ENCODE results near the gene TAX1BP1. TPM values are rescaled to one million over a fixed set of nuclear protein-coding genes. Genes with fewer than 3 reads are reported as not detected.

TAX1BP1 gene
- total RNA-seq, 1 donor from 2014 or later, result 88.6 TPM

GRCh38 chr7:27869056-27869455 lies 129.1 kb downstream of the TAX1BP1 start:
- DNase-seq (ENCODE audit: low spot score), result no peak
- H3K4me3 Mint-ChIP-seq, result no peak overlapping the region
- H3K36me3 Mint-ChIP-seq (ENCODE audit: low read depth), result no peaks in the 10 kb centered on the region
- H3K27ac Mint-ChIP-seq, result no peak overlapping the region
- H3K4me1 Mint-ChIP-seq (ENCODE audit: low read depth), result peaks cover 14% of the 10 kb centered on the region
- intact Hi-C loops (cut with micrococcal nuclease), result no loop called here
- H3K27me3 Mint-ChIP-seq (ENCODE audit: insufficient read depth), result no peaks in the 10 kb centered on the region
- no peaks in the 10 kb centered on the region for H3K9me3 Mint-ChIP-seq

- H3K27ac Mint-ChIP-seq, result no peak overlapping the region
- no peaks in the 10 kb centered on the region for H3K9me3 Mint-ChIP-seq
- intact Hi-C loops (cut with micrococcal nuclease), result no loop called here
Observed at GRCh38 chr7:27870595-27870994, 130.6 kb downstream of the TAX1BP1 start.

DNA sequence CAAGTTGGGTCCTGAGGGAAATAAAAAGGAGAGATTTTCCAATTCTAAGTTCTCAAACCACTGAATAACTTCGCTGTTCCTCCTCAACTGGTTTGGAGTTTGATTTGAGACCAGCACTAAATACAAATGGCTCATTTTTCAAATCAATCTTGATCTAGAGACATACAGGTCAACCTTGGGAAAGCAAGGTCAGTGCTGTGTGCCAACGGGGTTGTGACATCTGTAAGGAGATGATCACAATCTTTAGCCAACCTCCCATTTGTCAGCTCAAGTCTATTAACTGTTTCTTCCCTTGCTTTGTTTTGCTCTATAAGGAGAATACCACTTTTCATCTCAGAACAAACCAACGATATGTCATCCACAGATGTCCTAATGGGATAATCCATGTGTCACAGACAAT lies 131.1 kb downstream of the TAX1BP1 start:
- peaks cover under 1% of the 10 kb centered on the region for H3K27me3 Mint-ChIP-seq (ENCODE audit: insufficient read depth)
- H3K36me3 Mint-ChIP-seq (ENCODE audit: low read depth), result no peaks in the 10 kb centered on the region
- H3K4me3 Mint-ChIP-seq, result no peak overlapping the region
- H3K27ac Mint-ChIP-seq, result no peak overlapping the region
- peaks cover 12% of the 10 kb centered on the region for H3K4me1 Mint-ChIP-seq (ENCODE audit: low read depth)
- intact Hi-C loops (cut with micrococcal nuclease), result no loop called here
- DNase-seq (ENCODE audit: low spot score), result no peak
- H3K9me3 Mint-ChIP-seq, result no peaks in the 10 kb centered on the region

More at GRCh38 chr7:27870595-27870994, 130.6 kb downstream of the TAX1BP1 start:
- H3K27me3 Mint-ChIP-seq (ENCODE audit: insufficient read depth), result no peaks in the 10 kb centered on the region
- peaks cover 14% of the 10 kb centered on the region for H3K4me1 Mint-ChIP-seq (ENCODE audit: low read depth)
- H3K4me3 Mint-ChIP-seq, result no peak overlapping the region
- no peaks in the 10 kb centered on the region for H3K36me3 Mint-ChIP-seq (ENCODE audit: low read depth)
- no peak for DNase-seq (ENCODE audit: low spot score)

GRCh38 chr7:27871866-27872265 lies 131.9 kb downstream of the TAX1BP1 start:
- H3K9me3 Mint-ChIP-seq, result no peaks in the 10 kb centered on the region
- H3K4me1 Mint-ChIP-seq (ENCODE audit: low read depth), result peaks cover 4% of the 10 kb centered on the region
- H3K4me3 Mint-ChIP-seq, result no peak overlapping the region
- intact Hi-C loops (cut with micrococcal nuclease), result no loop called here
- DNase-seq (ENCODE audit: low spot score), result no peak
- H3K27me3 Mint-ChIP-seq (ENCODE audit: insufficient read depth), result peaks cover 3% of the 10 kb centered on the region
- no peaks in the 10 kb centered on the region for H3K36me3 Mint-ChIP-seq (ENCODE audit: low read depth)
- H3K27ac Mint-ChIP-seq, result no peak overlapping the region

DNA sequence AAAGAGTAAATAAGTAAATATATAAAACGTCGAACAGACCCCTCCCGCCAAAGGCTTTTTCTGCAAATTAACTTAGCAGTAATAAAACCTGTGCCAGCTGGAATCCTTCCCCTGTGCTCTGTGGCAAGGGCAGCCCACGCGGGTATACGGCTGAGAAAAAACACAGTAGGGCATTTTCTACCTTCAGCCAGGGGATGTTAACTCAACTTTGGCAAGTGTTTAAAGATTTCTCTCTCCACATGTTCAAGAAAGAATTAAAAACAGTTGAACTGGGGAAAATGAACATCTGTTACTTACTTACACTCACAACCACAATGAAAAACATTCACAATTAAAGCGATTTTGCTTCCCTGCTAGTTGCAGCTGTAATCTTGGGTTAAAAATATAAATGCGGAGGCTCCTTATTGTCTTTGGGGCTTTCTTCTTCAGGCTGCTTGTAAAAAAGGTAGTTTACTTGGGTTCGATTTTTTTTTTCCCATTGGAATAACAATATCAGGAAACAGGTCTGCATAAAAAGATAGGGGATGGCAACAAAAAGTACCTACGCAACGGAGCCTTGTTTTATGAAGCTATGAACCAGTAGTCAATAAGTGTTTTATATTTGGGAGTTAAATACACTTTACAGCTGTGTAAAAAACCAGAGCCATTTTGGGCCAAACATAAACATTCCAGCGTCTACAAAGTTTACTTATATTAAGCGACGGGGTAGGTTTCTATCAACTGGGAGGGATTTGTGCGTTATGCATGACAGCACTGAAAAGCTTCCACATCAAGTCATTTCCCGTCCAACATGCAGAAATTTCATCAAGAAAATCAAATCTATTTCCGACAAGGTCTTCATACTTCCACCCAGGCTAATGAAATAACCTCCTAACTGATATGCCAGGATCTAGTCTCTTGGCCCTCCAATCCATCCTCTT lies 132.7 kb downstream of the TAX1BP1 start:
- Mint-ChIP-seq H3K36me3 (ENCODE audit: low read depth) (no peaks in the 10 kb centered on the region), H3K9me3 (no peaks in the 10 kb centered on the region), H3K27ac (no peak overlapping the region), H3K4me3 (no peak overlapping the region), H3K27me3 (ENCODE audit: insufficient read depth) (peaks cover 3% of the 10 kb centered on the region), H3K4me1 (ENCODE audit: low read depth) (no peaks in the 10 kb centered on the region)
- no peak for DNase-seq (ENCODE audit: low spot score)
- intact Hi-C loops (cut with micrococcal nuclease), result no loop called here

GRCh38 chr7:27873981-27874957 lies 134.3 kb downstream of the TAX1BP1 start:
- intact Hi-C loops (cut with micrococcal nuclease), result no loop called here
- Mint-ChIP-seq H3K36me3 (ENCODE audit: low read depth) (no peaks in the 10 kb centered on the region), H3K4me3 (no peak overlapping the region)

DNA sequence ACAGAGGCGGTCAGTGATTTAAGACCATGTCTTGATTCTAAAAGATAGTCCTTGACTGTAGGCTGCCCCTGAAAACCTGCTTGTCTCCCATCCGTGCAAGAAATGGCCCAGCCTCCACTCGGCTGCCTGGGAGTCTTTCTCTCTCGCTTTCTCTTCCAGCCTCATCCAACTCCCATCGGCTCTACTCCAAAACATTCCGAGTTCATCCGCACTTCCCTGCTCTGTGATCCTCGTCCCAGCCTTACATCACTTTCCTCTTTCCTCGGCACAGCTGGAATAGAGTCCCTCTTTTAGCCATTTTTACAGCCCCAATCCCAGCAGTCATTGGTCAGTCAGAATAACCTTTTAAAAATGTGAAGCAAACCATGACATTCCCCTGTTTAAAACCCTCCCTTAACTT lies 135.1 kb downstream of the TAX1BP1 start:
- no peak overlapping the region for H3K27ac Mint-ChIP-seq
- intact Hi-C loops (cut with micrococcal nuclease), result no loop called here
- no peaks in the 10 kb centered on the region for H3K9me3 Mint-ChIP-seq
- H3K27me3 Mint-ChIP-seq (ENCODE audit: insufficient read depth), result peaks cover 6% of the 10 kb centered on the region
- DNase-seq (ENCODE audit: low spot score), result no peak
- H3K36me3 Mint-ChIP-seq (ENCODE audit: low read depth), result no peaks in the 10 kb centered on the region
- H3K4me1 Mint-ChIP-seq (ENCODE audit: low read depth), result no peaks in the 10 kb centered on the region
- no peak overlapping the region for H3K4me3 Mint-ChIP-seq

More at GRCh38 chr7:27873981-27874957, 134.3 kb downstream of the TAX1BP1 start:
- H3K9me3 Mint-ChIP-seq, result no peaks in the 10 kb centered on the region
- DNase-seq (ENCODE audit: low spot score), result no peak
- H3K27ac Mint-ChIP-seq, result no peak overlapping the region
- peaks cover 6% of the 10 kb centered on the region for H3K27me3 Mint-ChIP-seq (ENCODE audit: insufficient read depth)
- no peaks in the 10 kb centered on the region for H3K4me1 Mint-ChIP-seq (ENCODE audit: low read depth)

DNA sequence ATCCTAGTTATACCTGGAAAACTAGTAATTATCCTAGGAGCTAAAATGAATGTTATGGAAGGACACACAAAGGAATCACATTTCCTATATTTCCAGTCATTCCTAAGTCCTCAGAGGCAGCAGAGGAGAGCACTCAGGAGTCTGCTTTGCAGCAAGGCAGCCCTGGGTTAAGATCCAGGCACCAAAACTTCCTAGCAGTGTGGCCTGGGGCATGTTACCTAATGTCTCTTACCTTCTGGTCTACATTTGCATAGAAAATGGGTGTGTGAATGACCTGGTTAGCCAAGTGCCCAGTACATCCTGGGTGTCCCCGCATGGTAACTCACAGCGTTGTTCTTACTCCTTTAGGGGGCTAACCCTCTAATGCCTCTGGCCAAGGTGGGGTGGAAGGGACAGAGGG lies 135.9 kb downstream of the TAX1BP1 start:
- peaks cover 6% of the 10 kb centered on the region for H3K27me3 Mint-ChIP-seq (ENCODE audit: insufficient read depth)
- intact Hi-C loops (cut with micrococcal nuclease), result no loop called here
- H3K36me3 Mint-ChIP-seq (ENCODE audit: low read depth), result no peaks in the 10 kb centered on the region
- no peaks in the 10 kb centered on the region for H3K4me1 Mint-ChIP-seq (ENCODE audit: low read depth)
- H3K9me3 Mint-ChIP-seq, result no peaks in the 10 kb centered on the region
- DNase-seq (ENCODE audit: low spot score), result no peak
- no peak overlapping the region for H3K27ac Mint-ChIP-seq
- no peak overlapping the region for H3K4me3 Mint-ChIP-seq

GRCh38 chr7:27876756-27877155 lies 136.8 kb downstream of the TAX1BP1 start:
- Mint-ChIP-seq H3K27ac (no peak overlapping the region), H3K4me3 (no peak overlapping the region), H3K9me3 (no peaks in the 10 kb centered on the region), H3K4me1 (ENCODE audit: low read depth) (no peaks in the 10 kb centered on the region), H3K27me3 (ENCODE audit: insufficient read depth) (peaks cover 6% of the 10 kb centered on the region), H3K36me3 (ENCODE audit: low read depth) (no peaks in the 10 kb centered on the region)
- intact Hi-C loops (cut with micrococcal nuclease), result no loop called here
- DNase-seq (ENCODE audit: low spot score), result no peak

Other genes starting within 250 kb of the TAX1BP1 start
- gene HIBADH, start 77.3 kb upstream of the TAX1BP1 start, total RNA-seq, result 21.0 and 21.2 TPM in 2 replicates

All from activated T-helper 1 cell treated with anti-CD3 and anti-CD28 coated beads, Interleukin-12 subunit alpha, Interleukin-12 subunit beta, Interleukin-2, Interleukin-4 antibody, amounts not matched to agents 30 ng/mL and 10 ng/mL and 1 ng/mL, durations not matched to agents 14 hours and 24 hours and 36 hours (primary cell).